T-helper 17 cell (primary cell): ENCODE measurements around the gene DTWD2. TPM values are rescaled to one million over a fixed set of nuclear protein-coding genes. Genes with fewer than 3 reads are reported as not detected.
"Not testable (repeated sequence)": the region's sequence is repeated elsewhere in the genome, so short reads cannot be mapped to it uniquely, and the experiment has no call there.

Experiments used
- ATAC-seq: fragments of 150-1000 bp; cut with Tn5 transposase; 2 replicates; pipeline ENCODE4 v1.10.0; 2021; ENCODE audit warnings: mild to moderate bottlenecking, moderate library complexity
- DNase-seq, 3 donors: peaks; one replicate each; pipeline versions ENCODE4 v3.0.0 to v3.0.0-alpha.2; 2020 to 2021
- H3K9me3 ChIP-seq: one replicate; pipeline ENCODE4 v1.7.0; 2013; ENCODE audit warnings: low read length, mild to moderate bottlenecking; ENCODE audit not compliant: control insufficient read depth, poor library complexity, severe bottlenecking
- H3K27ac Mint-ChIP-seq: one replicate; pipeline ENCODE4 v1.8.0; 2022; ENCODE audit warnings: mild to moderate bottlenecking, moderate library complexity, mixed read lengths
- H3K27me3 Mint-ChIP-seq: one replicate; pipeline ENCODE4 v1.8.0; 2022; ENCODE audit warnings: mixed read lengths
- H3K36me3 Mint-ChIP-seq: one replicate; pipeline ENCODE4 v1.8.0; 2022; ENCODE audit warnings: low read depth, mixed read lengths
- H3K4me1 Mint-ChIP-seq: one replicate; pipeline ENCODE4 v1.8.0; 2022; ENCODE audit warnings: mild to moderate bottlenecking, mixed read lengths
- H3K4me3 Mint-ChIP-seq: one replicate; pipeline ENCODE4 v1.8.0; 2022; ENCODE audit warnings: mild to moderate bottlenecking, moderate library complexity, mixed read lengths
- total RNA-seq, 4 donors: library from RNA in 2 of 4; stranded (reverse) in 2 of 4; gene quantifications; one replicate each; pipeline ENCODE4 v1.2.3 and lab custom pipeline; 2022 to 2026

The DTWD2 gene
- total RNA-seq, 2 donors from 2014 or later, result 1.9 to 2.2 TPM

GRCh38 chr5:118960557-118960956 lies 27.8 kb downstream of the DTWD2 start:
- Mint-ChIP-seq H3K27me3 (no peaks in the 10 kb centered on the region), H3K27ac (no peak overlapping the region), H3K36me3 (peaks cover 2% of the 10 kb centered on the region), H3K4me1 (no peaks in the 10 kb centered on the region), H3K4me3 (no peak overlapping the region)
- H3K9me3 ChIP-seq, result no peaks in the 10 kb centered on the region
- no peak for ATAC-seq
- no peak for DNase-seq

GRCh38 chr5:118956727-118957126 lies 31.6 kb downstream of the DTWD2 start:
- no peak overlapping the region for H3K4me3 Mint-ChIP-seq
- DNase-seq (no peak), ATAC-seq (no peak)
- no peak overlapping the region for H3K27ac Mint-ChIP-seq
- no peaks in the 10 kb centered on the region for H3K27me3 Mint-ChIP-seq
- H3K36me3 Mint-ChIP-seq, result peaks cover 3% of the 10 kb centered on the region
- no peaks in the 10 kb centered on the region for H3K4me1 Mint-ChIP-seq
- no peaks in the 10 kb centered on the region for H3K9me3 ChIP-seq

GRCh38 chr5:118953652-118954005 lies 34.7 kb downstream of the DTWD2 start:
- H3K27ac Mint-ChIP-seq, result no peak overlapping the region
- peaks cover 13% of the 10 kb centered on the region for H3K36me3 Mint-ChIP-seq
- ATAC-seq (no peak), DNase-seq (no peak)
- no peaks in the 10 kb centered on the region for H3K27me3 Mint-ChIP-seq
- peaks cover 9% of the 10 kb centered on the region for H3K4me1 Mint-ChIP-seq
- no peaks in the 10 kb centered on the region for H3K9me3 ChIP-seq
- H3K4me3 Mint-ChIP-seq, result no peak overlapping the region

GRCh38 chr5:118952992-118953651 lies 35.2 kb downstream of the DTWD2 start:
- Mint-ChIP-seq H3K36me3 (peaks cover 13% of the 10 kb centered on the region), H3K4me3 (no peak overlapping the region)

GRCh38 chr5:118952306-118952705 lies 36.0 kb downstream of the DTWD2 start:
- H3K27ac Mint-ChIP-seq, H3K4me1 Mint-ChIP-seq: not testable (repeated sequence)
- peaks cover 13% of the 10 kb centered on the region for H3K36me3 Mint-ChIP-seq

More at GRCh38 chr5:118952992-118953651, 35.2 kb downstream of the DTWD2 start:
- no peak for ATAC-seq
- no peaks in the 10 kb centered on the region for H3K9me3 ChIP-seq
- Mint-ChIP-seq H3K4me1 (peaks cover 9% of the 10 kb centered on the region), H3K27me3 (no peaks in the 10 kb centered on the region), H3K27ac (no peak overlapping the region)
- no peak for DNase-seq

GRCh38 chr5:118950354-118950753 lies 38.0 kb downstream of the DTWD2 start:
- H3K4me1 Mint-ChIP-seq, H3K27ac Mint-ChIP-seq, ATAC-seq, H3K9me3 ChIP-seq, DNase-seq, H3K27me3 Mint-ChIP-seq, H3K4me3 Mint-ChIP-seq: not testable (repeated sequence)
- peaks cover 13% of the 10 kb centered on the region for H3K36me3 Mint-ChIP-seq

More at GRCh38 chr5:118952306-118952705, 36.0 kb downstream of the DTWD2 start:
- DNase-seq, H3K4me3 Mint-ChIP-seq, H3K9me3 ChIP-seq, ATAC-seq, H3K27me3 Mint-ChIP-seq: not testable (repeated sequence)

- H3K27me3 Mint-ChIP-seq, result no peaks in the 10 kb centered on the region
- DNase-seq (no peak), ATAC-seq (no peak)
- no peaks in the 10 kb centered on the region for H3K9me3 ChIP-seq
- peaks cover 7% of the 10 kb centered on the region for H3K4me1 Mint-ChIP-seq
- H3K4me3 Mint-ChIP-seq, result no peak overlapping the region
- no peak overlapping the region for H3K27ac Mint-ChIP-seq
- peaks cover 8% of the 10 kb centered on the region for H3K36me3 Mint-ChIP-seq
These were observed 42.1 kb downstream of the DTWD2 start for GRCh38 chr5:118946138-118946800.

- no peaks in the 10 kb centered on the region for H3K27me3 Mint-ChIP-seq
- ATAC-seq, result no peak
These were observed 50.8 kb downstream of the DTWD2 start for GRCh38 chr5:118937393-118938061.

GRCh38 chr5:118933703-118934102 lies 54.6 kb downstream of the DTWD2 start:
- H3K4me3 Mint-ChIP-seq, result no peak overlapping the region
- no peaks in the 10 kb centered on the region for H3K36me3 Mint-ChIP-seq
- peaks cover 5% of the 10 kb centered on the region for H3K4me1 Mint-ChIP-seq
- ATAC-seq (no peak), DNase-seq (no peak)
- no peaks in the 10 kb centered on the region for H3K9me3 ChIP-seq
- H3K27me3 Mint-ChIP-seq, result no peaks in the 10 kb centered on the region
- no peak overlapping the region for H3K27ac Mint-ChIP-seq

More at GRCh38 chr5:118937393-118938061, 50.8 kb downstream of the DTWD2 start:
- no peak overlapping the region for H3K4me3 Mint-ChIP-seq
- no peaks in the 10 kb centered on the region for H3K9me3 ChIP-seq
- no peak overlapping the region for H3K27ac Mint-ChIP-seq
- H3K4me1 Mint-ChIP-seq, result peaks cover 2% of the 10 kb centered on the region
- no peaks in the 10 kb centered on the region for H3K36me3 Mint-ChIP-seq
- no peak for DNase-seq

- ATAC-seq (no peak), DNase-seq (no peak)
- Mint-ChIP-seq H3K4me3 (no peak overlapping the region), H3K27me3 (no peaks in the 10 kb centered on the region), H3K36me3 (no peaks in the 10 kb centered on the region), H3K4me1 (peaks cover 5% of the 10 kb centered on the region), H3K27ac (no peak overlapping the region)
- H3K9me3 ChIP-seq, result no peaks in the 10 kb centered on the region
These were observed 56.8 kb downstream of the DTWD2 start for GRCh38 chr5:118931564-118931963.

- ATAC-seq (no peak), DNase-seq (no peak)
- H3K9me3 ChIP-seq, result no peaks in the 10 kb centered on the region
- Mint-ChIP-seq H3K4me3 (no peak overlapping the region), H3K4me1 (peaks cover 2% of the 10 kb centered on the region), H3K27me3 (no peaks in the 10 kb centered on the region), H3K36me3 (no peaks in the 10 kb centered on the region), H3K27ac (no peak overlapping the region)
These were observed 64.3 kb downstream of the DTWD2 start for GRCh38 chr5:118924006-118924389.

GRCh38 chr5:118923295-118924005 lies 64.9 kb downstream of the DTWD2 start:
- no peaks in the 10 kb centered on the region for H3K4me1 Mint-ChIP-seq

GRCh38 chr5:118921866-118922265 lies 66.5 kb downstream of the DTWD2 start:
- Mint-ChIP-seq H3K4me1 (no peaks in the 10 kb centered on the region), H3K27me3 (no peaks in the 10 kb centered on the region), H3K27ac (no peak overlapping the region), H3K4me3 (no peak overlapping the region), H3K36me3 (no peaks in the 10 kb centered on the region)
- no peak for ATAC-seq
- DNase-seq, result no peak
- H3K9me3 ChIP-seq, result no peaks in the 10 kb centered on the region

More at GRCh38 chr5:118923295-118924005, 64.9 kb downstream of the DTWD2 start:
- no peak for DNase-seq
- Mint-ChIP-seq H3K27me3 (no peaks in the 10 kb centered on the region), H3K4me3 (no peak overlapping the region), H3K27ac (no peak overlapping the region), H3K36me3 (no peaks in the 10 kb centered on the region)
- H3K9me3 ChIP-seq, result no peaks in the 10 kb centered on the region
- no peak for ATAC-seq
